GM18508 (cell line): ENCODE results near the gene IFIT1B.
"Not testable (repeated sequence)": the region's sequence is repeated elsewhere in the genome, so short reads cannot be mapped to it uniquely, and the experiment has no call there.

ENCODE experiments used
- ATAC-seq: cut with Tn5 transposase; IDR thresholded peaks from one replicate; pipeline ENCODE4 v1.9.1; 2021; ENCODE audit warnings: moderate number of reproducible peaks; ENCODE audit not compliant: insufficient read depth, unreplicated experiment

Gene IFIT1B

DNA sequence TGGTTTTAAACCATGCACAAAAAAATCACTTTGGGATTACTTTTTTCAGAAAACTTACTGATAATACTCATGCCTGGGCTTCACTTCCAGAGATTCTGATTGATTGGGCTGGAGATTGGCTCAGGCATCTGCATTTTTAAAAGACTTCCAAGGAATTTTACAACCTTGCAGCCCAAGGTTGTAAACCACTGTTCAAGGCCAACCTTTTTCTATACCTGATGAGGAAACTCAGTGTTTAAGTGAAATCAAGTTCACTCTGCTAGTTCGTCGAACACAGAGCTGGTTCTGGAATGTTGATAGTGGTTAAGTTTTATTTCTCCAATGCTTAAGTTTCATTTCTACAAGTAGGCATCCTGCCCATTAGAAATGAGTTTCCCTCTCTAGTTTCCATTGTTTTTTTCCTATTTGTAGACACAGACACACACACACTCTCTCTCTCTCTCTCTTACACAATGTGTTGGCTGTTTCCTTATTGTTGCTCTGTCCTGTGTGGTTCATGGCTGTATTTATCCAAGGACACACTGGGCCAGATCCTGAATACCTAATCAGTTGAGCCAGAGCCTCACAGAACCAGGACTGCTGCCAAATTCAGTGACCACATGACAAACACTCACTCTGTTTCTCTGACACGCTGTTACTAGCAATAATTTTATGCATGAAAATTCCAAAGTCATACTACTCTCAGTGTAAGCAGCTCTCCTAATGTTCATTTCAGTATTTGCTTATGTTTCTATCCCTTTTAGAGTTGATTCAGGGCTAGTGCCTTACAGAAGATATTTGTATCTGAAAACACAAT is 3.7 kb upstream of the IFIT1B start:
- no peak for ATAC-seq

GRCh38 chr10:89374713-89375141 is 3.1 kb upstream of the IFIT1B start:
- no peak for ATAC-seq

DNA sequence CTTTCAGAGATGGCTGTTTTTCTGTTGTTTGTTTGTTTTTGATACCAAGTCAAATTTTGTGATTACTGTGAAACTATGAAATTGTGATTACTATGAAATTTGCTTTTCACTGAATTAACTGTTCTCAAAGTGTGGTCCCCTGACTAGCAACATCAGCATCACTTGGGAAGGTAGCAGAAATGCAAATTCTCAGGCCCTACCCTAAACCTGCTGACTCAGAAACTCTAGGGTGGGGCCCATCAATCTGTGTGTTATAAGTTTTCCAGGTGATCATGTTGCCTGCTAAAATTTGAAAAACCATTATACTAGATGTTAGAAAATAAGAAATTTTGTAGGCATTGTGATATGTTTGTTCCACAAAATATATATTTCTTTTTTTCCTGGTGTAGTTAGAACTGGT is 1.2 kb downstream of the IFIT1B start:
- no peak for ATAC-seq

DNA sequence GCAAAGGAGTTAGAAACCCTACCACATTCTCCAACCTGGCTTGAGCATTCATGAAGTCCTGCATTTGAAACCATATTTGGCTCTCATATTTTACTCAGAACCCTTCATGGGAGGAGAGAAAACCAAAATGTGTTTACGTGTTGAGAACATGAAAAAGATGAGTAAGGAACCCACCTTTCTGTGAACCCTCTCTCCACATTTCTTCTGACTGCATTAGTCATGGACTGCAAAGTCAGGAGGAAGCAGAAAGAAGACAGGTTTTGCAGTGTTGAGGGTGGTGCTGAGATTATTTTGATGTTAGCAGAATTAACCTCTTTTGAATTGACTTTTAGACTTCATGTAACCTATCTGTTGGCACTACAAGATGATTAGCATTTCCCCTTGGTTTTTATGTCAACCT is 4.9 kb downstream of the IFIT1B start:
- no peak for ATAC-seq

GRCh38 chr10:89384474-89385340 is 6.9 kb downstream of the IFIT1B start:
- no peak for ATAC-seq

GRCh38 chr10:89388806-89389205 is 10.9 kb downstream of the IFIT1B start:
- no peak for ATAC-seq

GRCh38 chr10:89389254-89389653 is 11.4 kb downstream of the IFIT1B start:
- ATAC-seq: no peak

- no peak for ATAC-seq
These were observed 12.8 kb downstream of the IFIT1B start for GRCh38 chr10:89390476-89391225.

GRCh38 chr10:89391226-89391576 is 13.3 kb downstream of the IFIT1B start:
- ATAC-seq: not testable (repeated sequence)

DNA sequence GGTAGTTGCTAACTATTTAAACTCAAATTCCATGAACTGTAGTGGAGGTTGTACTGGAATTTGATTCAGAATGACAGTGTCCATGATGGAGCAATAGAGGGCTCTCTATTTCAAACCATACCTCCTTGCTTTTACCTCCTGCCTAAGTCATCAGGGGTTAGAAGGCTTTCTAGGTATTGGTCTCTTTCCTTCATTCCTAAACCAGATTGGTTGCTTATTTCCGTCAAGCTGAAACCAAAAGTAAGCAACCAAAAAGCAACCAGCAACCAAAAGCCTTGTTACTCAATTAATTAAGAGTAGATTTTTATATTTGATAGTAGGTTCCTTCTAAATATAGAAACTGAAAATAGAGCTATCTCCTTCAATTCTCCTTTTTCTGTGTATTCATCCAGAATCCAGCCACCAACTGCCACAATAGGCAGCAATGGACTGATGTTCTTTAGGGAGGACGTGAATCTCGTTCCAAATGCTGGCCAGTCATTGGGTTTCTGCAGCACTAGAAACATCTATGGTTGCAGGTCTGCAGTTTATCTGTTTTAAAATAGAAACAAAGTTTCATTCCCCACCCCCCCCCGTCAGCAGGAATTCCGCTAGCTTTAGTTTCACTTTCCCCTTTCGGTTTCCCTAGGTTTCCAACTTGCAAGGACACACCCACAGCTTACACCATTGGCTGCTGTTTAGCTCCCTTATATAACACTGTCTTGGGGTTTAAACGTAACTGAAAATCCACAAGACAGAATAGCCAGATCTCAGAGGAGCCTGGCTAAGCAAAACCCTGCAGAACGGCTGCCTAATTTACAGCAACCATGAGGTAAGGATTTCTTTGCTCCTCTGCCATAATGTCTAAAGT is 14.3 kb downstream of the IFIT1B start, which contains the start of gene IFIT1:
Gene IFIT1 (plus strand): TSS at position 717 of the 850 bp plus-strand sequence. CDS start 90 bp downstream, at position 807.
- ATAC-seq: no peak

GRCh38 chr10:89392974-89393373 is 15.1 kb downstream of the IFIT1B start:
- no peak for ATAC-seq

DNA sequence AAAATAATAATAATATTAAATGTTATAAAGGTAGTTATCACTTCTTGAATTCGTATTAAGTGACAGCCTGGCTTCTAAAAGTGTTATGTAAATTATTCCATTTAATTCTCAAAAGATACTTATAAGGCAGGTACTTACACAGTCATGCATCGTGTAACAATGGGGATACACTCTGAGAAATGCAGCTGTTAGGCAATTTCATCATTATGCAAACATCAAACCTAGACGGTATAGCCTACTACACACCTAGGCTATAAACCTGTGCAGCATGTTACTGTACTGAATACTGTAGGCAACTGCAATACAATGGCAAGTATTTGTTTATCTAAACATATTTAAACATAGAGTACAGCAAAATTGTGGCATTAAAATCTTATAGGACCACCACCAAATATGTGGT is 16.0 kb downstream of the IFIT1B start:
- no peak for ATAC-seq

- no peak for ATAC-seq
These were observed 17.3 kb downstream of the IFIT1B start for GRCh38 chr10:89395141-89395540.

DNA sequence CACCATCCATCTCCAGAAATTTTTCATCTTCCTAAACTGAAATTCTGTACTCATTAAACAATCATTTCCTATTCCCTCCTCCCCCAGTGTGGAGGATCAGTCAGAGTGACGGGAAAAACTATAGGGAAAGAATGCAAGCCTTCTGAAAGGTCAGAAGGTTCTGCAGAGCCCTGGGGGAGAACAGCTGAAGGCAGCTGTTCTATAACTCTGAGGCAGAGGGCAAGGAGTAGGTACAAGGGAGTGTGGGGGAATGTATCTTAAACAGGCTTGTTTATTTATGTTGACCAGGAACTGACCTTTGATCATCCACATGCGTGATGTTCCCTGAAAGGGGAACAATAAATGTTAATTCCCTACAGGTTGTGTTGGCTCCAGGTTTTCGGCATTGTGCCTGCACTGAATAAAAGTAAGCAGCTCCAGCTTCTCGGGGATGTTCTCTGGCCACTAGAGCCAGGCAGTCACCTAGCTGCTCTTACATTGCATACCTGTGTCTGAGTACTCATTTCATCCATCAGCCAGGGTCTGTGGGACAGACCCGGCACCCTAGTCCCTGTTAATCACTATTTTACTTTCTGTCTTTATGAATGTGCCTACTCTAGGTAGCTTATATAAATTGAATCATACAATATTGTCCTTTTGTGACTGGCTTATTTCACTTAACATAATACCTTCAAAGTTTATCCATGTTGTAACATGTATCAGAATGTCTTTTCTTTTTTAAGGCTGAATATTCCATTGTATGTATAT is 20.3 kb downstream of the IFIT1B start:
- ATAC-seq: no peak

DNA sequence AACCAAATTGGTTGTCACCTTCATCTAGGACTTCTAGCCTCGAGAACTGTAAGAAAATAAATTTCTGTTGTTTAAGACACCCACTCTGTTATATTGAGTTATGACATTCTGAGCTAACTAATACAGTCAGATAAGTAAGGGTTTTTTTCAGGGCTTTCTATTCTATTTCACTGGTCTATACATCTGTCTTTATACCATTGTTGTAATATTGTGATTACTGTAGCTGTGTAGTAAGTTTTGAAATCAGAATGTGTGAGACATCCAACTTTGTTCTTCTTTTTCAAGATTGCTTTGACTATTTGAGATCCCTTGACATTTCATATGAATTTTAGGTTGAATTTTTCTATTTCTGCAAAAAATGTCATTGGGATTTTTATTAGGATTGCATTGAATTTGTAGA is 22.1 kb downstream of the IFIT1B start:
- no peak for ATAC-seq

GRCh38 chr10:89403043-89403442 is 25.2 kb downstream of the IFIT1B start:
- no peak for ATAC-seq

DNA sequence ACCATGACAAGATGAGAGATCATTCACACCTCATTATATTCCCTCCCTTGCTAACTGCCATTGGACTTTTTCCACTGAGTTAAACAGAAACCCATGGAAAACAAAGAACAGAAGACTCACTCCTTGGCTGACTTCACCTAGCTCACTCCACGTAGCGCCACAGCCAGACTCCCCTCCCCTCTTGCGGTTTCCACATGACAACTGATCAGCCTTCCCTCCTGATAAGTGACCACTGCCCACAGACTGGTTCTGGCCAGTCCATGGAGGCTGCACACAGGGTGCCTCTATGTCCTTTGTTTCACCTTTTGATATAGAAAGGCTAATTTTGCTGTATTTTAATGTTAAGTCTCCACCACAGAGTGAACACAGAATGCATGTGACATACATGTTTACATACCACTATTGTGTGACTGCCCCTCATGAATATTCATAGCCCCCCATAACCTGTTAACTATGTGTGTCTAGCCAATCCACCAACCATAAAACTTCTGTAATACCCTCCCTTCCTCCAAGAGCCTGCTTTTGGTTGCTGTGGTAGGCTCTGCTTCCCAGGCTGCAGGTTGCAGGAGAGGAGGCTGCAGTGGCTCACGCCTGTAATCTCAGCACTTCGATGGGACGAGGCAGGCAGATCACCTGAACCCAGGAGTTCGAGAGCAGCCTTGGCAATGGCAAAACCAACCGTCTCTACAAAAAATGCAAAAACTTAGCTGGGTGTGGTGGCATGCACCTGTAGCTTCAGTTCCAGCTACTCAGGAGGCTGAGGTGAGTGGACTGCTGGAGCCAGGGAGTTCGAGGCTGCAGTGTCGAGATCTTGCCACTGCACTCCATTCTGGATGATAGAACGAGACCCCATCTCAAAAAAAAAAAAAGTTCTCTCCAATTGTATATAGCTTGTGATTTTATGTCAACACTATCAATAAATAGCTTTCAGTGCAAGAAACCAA is 26.5 kb downstream of the IFIT1B start:
- no peak for ATAC-seq

GRCh38 chr10:89406178-89406577 is 28.3 kb downstream of the IFIT1B start:
- not testable (repeated sequence) for ATAC-seq
